IMR-90 (cell line): ENCODE measurements around the gene PFKFB2. TPM values are rescaled to one million over a fixed set of nuclear protein-coding genes. Genes with fewer than 3 reads are reported as not detected.

Experiments used
- ATAC-seq: fragments of 200-7000 bp; cut with Tn5 transposase; 2 replicates; pipeline ENCODE4 v1.9.1; 2020; ENCODE audit warnings: low read depth, mild to moderate bottlenecking, moderate library complexity
- BruUV-seq: library from RNA; stranded (reverse); fragments of 400-500 nt; replicated peaks from 2 replicates; lab custom pipeline; 2021; lab: Mats Ljungman, UMichigan
- CTCF ChIA-PET: fragments of 300-600 bp; formaldehyde crosslinking; extraction: SDS; loops from one replicate; lab custom pipeline; 2021; ENCODE audit warnings: antibody characterized with exemption; lab: Yijun Ruan, JAX
- POLR2A ChIA-PET: fragments of 300-600 bp; sonication (Branson Sonifier 250); formaldehyde crosslinking; loops from one replicate; lab custom pipeline; 2022; ENCODE audit warnings: antibody characterized with exemption; ENCODE audit not compliant: unreplicated experiment; lab: Charles Lee
- DNase-seq: peaks from one replicate; pipeline ENCODE4 v3.0.0; 2013
- H2AFZ ChIP-seq: replicated peaks from 2 replicates; pipeline ENCODE3; 2013; ENCODE audit warnings: low read length, mild to moderate bottlenecking; ENCODE audit not compliant: poor library complexity
- H2AK5ac ChIP-seq: 2 replicates; pipeline ENCODE4 v1.6.1; 2013; ENCODE audit warnings: low read depth, low read length, inconsistent platforms
- H2AK9ac ChIP-seq: replicated peaks from 2 replicates; pipeline ENCODE3; 2013; ENCODE audit warnings: mild to moderate bottlenecking, low read depth, low read length, moderate library complexity; ENCODE audit not compliant: poor library complexity
- H2BK120ac ChIP-seq: 2 replicates; pipeline ENCODE4 v1.6.1; 2013; ENCODE audit warnings: low read depth, low read length, inconsistent platforms
- H2BK15ac ChIP-seq: 3 replicates; pipeline ENCODE4 v1.6.1; 2013; ENCODE audit warnings: low read depth, low read length, inconsistent platforms
- H2BK20ac ChIP-seq: 2 replicates; pipeline ENCODE4 v1.6.1; 2013; ENCODE audit warnings: low read depth, mild to moderate bottlenecking, inconsistent platforms, low read length, moderate library complexity
- H2BK5ac ChIP-seq: 2 replicates; pipeline ENCODE4 v1.6.1; 2013; ENCODE audit warnings: mild to moderate bottlenecking, low read depth, low read length, inconsistent platforms; ENCODE audit not compliant: poor library complexity, severe bottlenecking
- H3K14ac ChIP-seq: replicated peaks from 2 replicates; pipeline ENCODE4 v1.6.1; 2013; ENCODE audit warnings: low read depth, low read length, inconsistent platforms
- H3K18ac ChIP-seq: 2 replicates; pipeline ENCODE4 v1.6.1; 2013; ENCODE audit warnings: low read depth, low read length, control low read depth
- H3K23ac ChIP-seq: 2 replicates; pipeline ENCODE4 v1.6.1; 2013; ENCODE audit warnings: low read depth, low read length, inconsistent platforms
- H3K27ac ChIP-seq: 2 replicates; pipeline ENCODE4 v1.5.1; 2013; ENCODE audit warnings: mild to moderate bottlenecking, control low read depth, low read length; ENCODE audit not compliant: insufficient read depth
- H3K27me3 ChIP-seq: 2 replicates; pipeline ENCODE4 v1.6.1; 2013; ENCODE audit warnings: low read length; ENCODE audit not compliant: control insufficient read depth, insufficient read depth
- H3K36me3 ChIP-seq: 2 replicates; pipeline ENCODE4 v1.6.1; 2013; ENCODE audit warnings: low read length, mixed read lengths; ENCODE audit not compliant: control insufficient read depth, insufficient read depth
- H3K4ac ChIP-seq: 2 replicates; pipeline ENCODE4 v1.6.1; 2013; ENCODE audit warnings: low read depth, low read length, inconsistent platforms
- H3K4me1 ChIP-seq: 2 replicates; pipeline ENCODE4 v1.6.1; 2013; ENCODE audit warnings: low read length, mixed read lengths; ENCODE audit not compliant: control insufficient read depth, insufficient read depth
- H3K4me2 ChIP-seq: 2 replicates; pipeline ENCODE4 v1.6.1; 2013; ENCODE audit warnings: low read depth, mild to moderate bottlenecking, control low read depth, low read length, moderate library complexity
- H3K4me3 ChIP-seq: 2 replicates; pipeline ENCODE4 v1.5.1; 2013; ENCODE audit warnings: low read depth, mild to moderate bottlenecking, control low read depth, low read length, moderate library complexity; ENCODE audit not compliant: insufficient read depth
- H3K56ac ChIP-seq: 2 replicates; pipeline ENCODE4 v1.6.1; 2013; ENCODE audit warnings: low read length, inconsistent platforms; ENCODE audit not compliant: insufficient read depth; ENCODE audit errors: extremely low read depth
- H3K79me1 ChIP-seq, 2 experiments: 2 replicates each; pipeline ENCODE4 v1.6.1; 2013; ENCODE audit warnings: low read length in 2 of 2, inconsistent platforms in 1 of 2, low read depth in 1 of 2
- H3K9ac ChIP-seq: 2 replicates; pipeline ENCODE4 v1.6.1; 2013; ENCODE audit warnings: low read depth, low read length, control low read depth
- H3K9me1 ChIP-seq: 2 replicates; pipeline ENCODE4 v1.6.1; 2013; ENCODE audit warnings: low read length, inconsistent platforms; ENCODE audit not compliant: insufficient read depth
- H3K9me3 ChIP-seq: 2 replicates; pipeline ENCODE4 v1.6.1; 2013; ENCODE audit warnings: low read length; ENCODE audit not compliant: control insufficient read depth, insufficient read depth
- H4K20me1 ChIP-seq: 2 replicates; pipeline ENCODE4 v1.6.1; 2013; ENCODE audit warnings: low read length, inconsistent platforms; ENCODE audit not compliant: insufficient read depth
- H4K5ac ChIP-seq: 2 replicates; pipeline ENCODE4 v1.6.1; 2013; ENCODE audit warnings: mild to moderate bottlenecking, low read depth, low read length, control low read depth
- H4K8ac ChIP-seq, 2 experiments: 2 replicates each; pipeline ENCODE4 v1.6.1; 2013; ENCODE audit warnings: low read depth in 2 of 2, low read length in 2 of 2, control low read depth in 1 of 2, inconsistent platforms in 1 of 2
- H4K91ac ChIP-seq: 2 replicates; pipeline ENCODE4 v1.6.1; 2013; ENCODE audit warnings: low read depth, low read length, inconsistent platforms; ENCODE audit not compliant: insufficient read depth
- CEBPB ChIP-seq: IDR thresholded peaks from 2 replicates; pipeline ENCODE4 v1.6.1; 2012; ENCODE audit warnings: low read depth, low read length, improper control_type of control experiment
- MAFK ChIP-seq: IDR thresholded peaks from 2 replicates; pipeline ENCODE4 v1.6.1; 2012; ENCODE audit warnings: low read depth, low read length, improper control_type of control experiment
- MAZ ChIP-seq: IDR thresholded peaks from 2 replicates; pipeline ENCODE4 v1.6.1; 2012; ENCODE audit warnings: low read depth, mild to moderate bottlenecking, low read length, improper control_type of control experiment, moderate library complexity, borderline replicate concordance
- POLR2A ChIP-seq: IDR thresholded peaks from 2 replicates; pipeline ENCODE4 v1.6.1; 2012; ENCODE audit warnings: mild to moderate bottlenecking, low read depth, low read length
- RFX5 ChIP-seq: IDR thresholded peaks from 2 replicates; pipeline ENCODE4 v1.8.0; 2012; ENCODE audit warnings: low read depth, mild to moderate bottlenecking, low read length, moderate library complexity
- SMC3 ChIP-seq: fragments of 150-350 bp; IDR thresholded peaks from 2 replicates; pipeline ENCODE4 v1.6.1; 2016; ENCODE audit warnings: low read depth, mild to moderate bottlenecking, antibody characterized with exemption, low read length, moderate library complexity
- WGBS, 2 experiments: methylation state at CpG; one replicate each; pipeline versions ENCODE4 v1.1.5 to v1.1.7; 2013; ENCODE audit warnings: missing lambda C conversion rate in 2 of 2; ENCODE audit not compliant: insufficient read length in 1 of 2; ENCODE audit errors: extremely low coverage in 2 of 2; 5-methylcytosine and 5-hydroxymethylcytosine counted together
- dilution Hi-C: fragments of 300-500 bp; cut with HindIII; formaldehyde crosslinking; loops from one replicate; pipeline ENCODE4 v1.14.3; 2018; ENCODE audit warnings: low sequenced_read_pairs; ENCODE audit not compliant: unreplicated experiment
- in situ Hi-C: fragments of 300-500 bp; cut with MboI; formaldehyde crosslinking; loops from 3 replicates; pipeline ENCODE4 v1.14.3; 2019; ENCODE audit warnings: low sequenced_read_pairs, inconsistent platforms, mixed read lengths
- intact Hi-C: fragments of 100-400 bp; cut with micrococcal nuclease; formaldehyde crosslinking; loops from 2 replicates; pipeline ENCODE4 v1.10.0; 2022
- polyA plus RNA-seq, 3 experiments: library from polyadenylated mRNA; depleted of rRNA; stranded (reverse); fragments of >200 nt; gene quantifications; 2 replicates each; pipeline ENCODE4 v1.2.3, GENCODE V29; 2012; ENCODE audit warnings: low replicate concordance in 1 of 3
- total RNA-seq: library from RNA; depleted of rRNA; stranded (reverse); fragments of >200 nt; gene quantifications from 2 replicates; pipeline ENCODE4 v1.2.3, GENCODE V29; 2012

Gene PFKFB2
- total and polyA plus RNA-seq, 2 of the 4 experiments (the other 2 are of a cell fraction) = 0.62 to 1.3 TPM

DNA sequence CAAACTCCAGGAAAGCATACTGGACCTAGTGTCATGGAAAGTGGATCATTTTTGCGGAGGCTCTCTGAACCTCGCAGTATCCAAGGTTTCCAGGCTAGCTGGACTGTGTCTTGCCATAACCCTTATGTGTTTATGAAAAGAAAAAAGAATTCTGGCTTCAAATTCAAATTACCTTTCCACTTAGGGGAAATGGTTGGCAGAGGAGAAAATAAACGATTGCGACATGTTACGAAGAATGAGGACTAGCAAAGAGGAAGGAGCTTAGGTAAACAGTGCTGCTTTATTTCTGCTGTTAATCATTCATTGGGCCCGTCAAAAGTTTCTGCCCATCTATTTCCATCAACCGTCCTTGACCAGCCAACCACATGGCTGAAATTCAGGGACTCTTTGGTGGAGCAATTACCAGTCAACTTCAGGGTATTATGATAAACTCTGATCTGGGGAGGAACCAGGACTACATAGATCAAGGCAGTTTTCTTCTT lies 50.9 kb downstream of the PFKFB2 start, which contains the start of gene C4BPA:
TSS of gene C4BPA (plus strand) at position 342 of the 482 bp plus-strand sequence. CDS start 8,793 bp downstream, outside the sequence.
- WGBS, 2 experiments = no CpG with 5 or more reads among the region's 7 CpGs
- in situ Hi-C loops = no loop called here
- POLR2A ChIA-PET = no interaction called here

More for the DNA sequence above, 50.9 kb downstream of the PFKFB2 start, which contains the start of gene C4BPA:
- dilution Hi-C loops = no loop called here
- Histone ChIP-seq H2BK15ac (no peak within 1 kb of the TSS), H3K4me1 (no peaks in the 10 kb centered on the region), H3K9me1 (no peaks in the 10 kb centered on the region), H4K8ac (no peak within 1 kb of the TSS), H3K4ac (no peak within 1 kb of the TSS), H4K20me1 (no peaks in the 10 kb centered on the region), H3K79me1 (no peaks in the 10 kb centered on the region), H2AK9ac (no peak within 1 kb of the TSS), H3K56ac (no peak within 1 kb of the TSS), H3K23ac (no peak within 1 kb of the TSS), H2AK5ac (no peak within 1 kb of the TSS), H2BK5ac (no peak within 1 kb of the TSS), H3K4me2 (no peak within 1 kb of the TSS), H4K91ac (no peak within 1 kb of the TSS), H3K27me3 (0 out of 2 replicates have a peak, but pooled peaks cover 1% of the 10 kb centered on the region), H2AFZ (no peak within 1 kb of the TSS), H3K27ac (no peak within 1 kb of the TSS), H2BK120ac (no peak within 1 kb of the TSS), H3K4me3 (no peak within 1 kb of the TSS), H3K9ac (no peak within 1 kb of the TSS), H3K9me3 (no peaks in the 10 kb centered on the region), H2BK20ac (no peak within 1 kb of the TSS), H3K18ac (no peak within 1 kb of the TSS), H4K5ac (no peak within 1 kb of the TSS), H3K14ac (no peak within 1 kb of the TSS), H3K36me3 (no peaks in the 10 kb centered on the region)
- ATAC-seq = no peak
- intact Hi-C loops = no loop called here
- BruUV-seq = no TSS peak
- TF ChIP-seq MAFK (no peak), CEBPB (peak; percentile 70), POLR2A (no peak), MAZ (no peak), RFX5 (no peak), SMC3 (no peak)
- CTCF ChIA-PET = no interaction called here
- no peak for DNase-seq
